Daoy (cell line): Measurements from ENCODE around the gene SLCO4A1. TPM values are rescaled to one million over a fixed set of nuclear protein-coding genes. Genes with fewer than 3 reads are reported as not detected.

ENCODE experiments used
- DNase-seq: peaks from one replicate; pipeline ENCODE4 v3.0.0-alpha.2; 2015; ENCODE audit warnings: low read depth
- total RNA-seq: library from RNA; depleted of rRNA; stranded (reverse); fragments of >200 nt; shearing (Covaris generic); gene quantifications from 2 replicates; pipeline ENCODE4 v1.2.3, GENCODE V29; 2014

SLCO4A1 gene
- total RNA-seq, 1 experiment from 2014 or later: 16.3 TPM

- no peak for DNase-seq
Measured at GRCh38 chr20:62700261-62700930, 58.1 kb downstream of the SLCO4A1 start.

- DNase-seq: no peak
Measured at GRCh38 chr20:62701161-62702012, 59.1 kb downstream of the SLCO4A1 start.

- DNase-seq: no peak
Measured at GRCh38 chr20:62702013-62702300, 59.7 kb downstream of the SLCO4A1 start.

GRCh38 chr20:62702895-62703852 lies 60.9 kb downstream of the SLCO4A1 start:
- peak; percentile 93 for DNase-seq

- no peak for DNase-seq
Measured at GRCh38 chr20:62703853-62704228, 61.5 kb downstream of the SLCO4A1 start.

- peak; percentile 98 for DNase-seq
Measured at GRCh38 chr20:62704341-62704948, 62.1 kb downstream of the SLCO4A1 start.

GRCh38 chr20:62705627-62706026 lies 63.3 kb downstream of the SLCO4A1 start:
- no peak for DNase-seq

- no peak for DNase-seq
Measured at GRCh38 chr20:62706344-62706743, 64.0 kb downstream of the SLCO4A1 start.

- DNase-seq: no peak
Measured at GRCh38 chr20:62706857-62707256, 64.6 kb downstream of the SLCO4A1 start.

- DNase-seq: no peak
Measured at GRCh38 chr20:62707276-62707920, 65.1 kb downstream of the SLCO4A1 start.

GRCh38 chr20:62707921-62708521 lies 65.7 kb downstream of the SLCO4A1 start:
- no peak for DNase-seq

GRCh38 chr20:62708591-62709536 lies 66.6 kb downstream of the SLCO4A1 start, which contains the start of gene NTSR1:
TSS of gene NTSR1 (plus strand) at chr20:62708836. CDS start at chr20:62709208, 372 bp downstream.
- DNase-seq: no peak

- no peak for DNase-seq
Measured at GRCh38 chr20:62709537-62709905, 67.2 kb downstream of the SLCO4A1 start.

- DNase-seq: no peak
Measured at GRCh38 chr20:62710221-62710885, 68.0 kb downstream of the SLCO4A1 start.

GRCh38 chr20:62710886-62711702 lies 68.8 kb downstream of the SLCO4A1 start:
- DNase-seq: peak; percentile 71

- DNase-seq: no peak
Measured at GRCh38 chr20:62711703-62712101, 69.4 kb downstream of the SLCO4A1 start.

GRCh38 chr20:62712606-62713005 lies 70.3 kb downstream of the SLCO4A1 start:
- no peak for DNase-seq

- DNase-seq: no peak
Measured at GRCh38 chr20:62714006-62714405, 71.7 kb downstream of the SLCO4A1 start.
